ENCODE results near the gene ELOF1. TPM values are rescaled to one million over a fixed set of nuclear protein-coding genes. Genes with fewer than 3 reads are reported as not detected.

ELOF1 gene
- polyA plus RNA-seq, 1 of the 3 experiments (the other 2 are of a cell fraction), result 157 TPM

DNA sequence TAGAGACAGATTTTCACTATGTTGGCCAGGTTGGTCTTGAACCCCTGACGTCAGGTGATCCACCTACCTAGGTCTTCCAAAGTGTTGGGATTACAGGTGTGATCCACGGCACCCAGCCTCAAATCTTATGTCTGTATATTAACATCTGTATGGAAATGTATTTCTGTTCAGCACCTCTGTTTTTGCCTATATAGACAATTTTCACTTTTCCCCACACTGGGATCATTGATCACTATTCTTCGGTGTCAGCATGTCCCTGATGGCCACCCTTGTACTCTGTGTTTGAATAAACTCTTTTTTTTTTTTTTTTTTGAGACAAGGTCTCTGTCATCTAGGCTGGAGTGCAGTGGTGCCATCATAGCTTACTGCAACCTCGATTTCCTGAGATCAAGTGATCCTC lies 35.1 kb upstream of the ELOF1 start:
- H3K9me2 ChIP-seq, result no peaks in the 10 kb centered on the region
- H4K20me1 ChIP-seq (ENCODE audit: insufficient read depth), result peaks cover 6% of the 10 kb centered on the region; the same call in 1 of the 2 replicates
- H3K4me2 ChIP-seq, result no peak overlapping the region
- H3K79me2 ChIP-seq (ENCODE audit: insufficient read depth), result peaks cover 19% of the 10 kb centered on the region
- H3K9me3 ChIP-seq, result no peaks in the 10 kb centered on the region
- no peaks in the 10 kb centered on the region for H3K27me3 ChIP-seq (ENCODE audit: insufficient read depth)
- no peak for DNase-seq
- no peak overlapping the region for H2AFZ ChIP-seq (ENCODE audit: low read depth)
- 82% methylated on average over 4 of the region's 4 CpGs for WGBS (ENCODE audit: low lambda C conversion rate)
- H3K36me3 ChIP-seq (replicated peaks in 1 of 2; ENCODE audit: control insufficient read depth in 1 of 2, insufficient read depth in 2 of 2, low read length in 1 of 2), result peaks cover 0 to 4% of the 10 kb centered on the region in 2 experiments
- POLR2A ChIA-PET, result interaction anchor here (0.6 kb wide), 1 partner anchor 42 kb away, joined by 3 read pairs; no protein-coding TSS in a partner anchor
- no peak overlapping the region for H3K27ac ChIP-seq (ENCODE audit: low read depth in 2 of 2, low read length in 1 of 2)
- H3K4me1 ChIP-seq (ENCODE audit: control insufficient read depth in 1 of 2, insufficient read depth in 2 of 2, low read depth in 1 of 2, low read length in 1 of 2), result peaks cover 0 to 5% of the 10 kb centered on the region in 2 experiments; a peak in 2 of 4 replicates
- no peaks in the 10 kb centered on the region for H3F3A ChIP-seq (replicated peaks; ENCODE audit: insufficient read depth)
- H3K4me3 ChIP-seq (ENCODE audit: low read depth in 2 of 2, low read length in 1 of 2), result no peak overlapping the region
- H3K9ac ChIP-seq, result no peak overlapping the region
- CTCF ChIA-PET, result interaction anchor here (1.0 kb wide), 2 partner anchors 34 to 35 kb away, joined by 3 read pairs; partner anchors contain the start of gene ELOF1
- TF ChIP-seq GABPA (IDR thresholded peaks at IDR 0.05; ENCODE audit: low read depth) (no peak), RFX5 (IDR thresholded peaks at IDR 0.05; ENCODE audit: low read length) (no peak), SIN3A (IDR thresholded peaks at IDR 0.05; ENCODE audit: borderline replicate concordance, low read depth, low read length) (no peak), CHD2 (IDR thresholded peaks at IDR 0.05; ENCODE audit: low read length, partially characterized antibody) (no peak), NFIC (IDR thresholded peaks at IDR 0.05; ENCODE audit: borderline replicate concordance) (no peak), TCF12 (IDR thresholded peaks at IDR 0.05) (no peak), JUND (IDR thresholded peaks at IDR 0.05) (no peak), YY1 (IDR thresholded peaks at IDR 0.05; ENCODE audit: low read depth) (no peak), EZH2phosphoT487 (IDR thresholded peaks at IDR 0.05; ENCODE audit: borderline replicate concordance, low read depth) (no peak), FOSL2 (IDR thresholded peaks at IDR 0.05; ENCODE audit: borderline replicate concordance, low read depth) (no peak), GATA2 (CRISPR knock-in tag; IDR thresholded peaks at IDR 0.05) (no peak), NRF1 (IDR thresholded peaks at IDR 0.05; ENCODE audit: low read depth, low read length) (no peak), SMC3 (IDR thresholded peaks at IDR 0.05; ENCODE audit: low read depth, low read length) (no peak), RAD21 (IDR thresholded peaks at IDR 0.05; ENCODE audit: low read length) (no peak)
- TF ChIP-seq, protein P1, sequence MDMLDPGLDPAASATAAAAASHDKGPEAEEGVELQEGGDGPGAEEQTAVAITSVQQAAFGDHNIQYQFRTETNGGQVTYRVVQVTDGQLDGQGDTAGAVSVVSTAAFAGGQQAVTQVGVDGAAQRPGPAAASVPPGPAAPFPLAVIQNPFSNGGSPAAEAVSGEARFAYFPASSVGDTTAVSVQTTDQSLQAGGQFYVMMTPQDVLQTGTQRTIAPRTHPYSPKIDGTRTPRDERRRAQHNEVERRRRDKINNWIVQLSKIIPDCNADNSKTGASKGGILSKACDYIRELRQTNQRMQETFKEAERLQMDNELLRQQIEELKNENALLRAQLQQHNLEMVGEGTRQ (IDR thresholded peaks at IDR 0.05; ENCODE audit: borderline replicate concordance, low read depth, low read length), result no peak
- TF ChIP-seq, protein P2, sequence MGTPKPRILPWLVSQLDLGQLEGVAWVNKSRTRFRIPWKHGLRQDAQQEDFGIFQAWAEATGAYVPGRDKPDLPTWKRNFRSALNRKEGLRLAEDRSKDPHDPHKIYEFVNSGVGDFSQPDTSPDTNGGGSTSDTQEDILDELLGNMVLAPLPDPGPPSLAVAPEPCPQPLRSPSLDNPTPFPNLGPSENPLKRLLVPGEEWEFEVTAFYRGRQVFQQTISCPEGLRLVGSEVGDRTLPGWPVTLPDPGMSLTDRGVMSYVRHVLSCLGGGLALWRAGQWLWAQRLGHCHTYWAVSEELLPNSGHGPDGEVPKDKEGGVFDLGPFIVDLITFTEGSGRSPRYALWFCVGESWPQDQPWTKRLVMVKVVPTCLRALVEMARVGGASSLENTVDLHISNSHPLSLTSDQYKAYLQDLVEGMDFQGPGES (IDR thresholded peaks at IDR 0.05; ENCODE audit: low read depth, low read length), result no peak
- TF ChIP-seq, protein P3, sequence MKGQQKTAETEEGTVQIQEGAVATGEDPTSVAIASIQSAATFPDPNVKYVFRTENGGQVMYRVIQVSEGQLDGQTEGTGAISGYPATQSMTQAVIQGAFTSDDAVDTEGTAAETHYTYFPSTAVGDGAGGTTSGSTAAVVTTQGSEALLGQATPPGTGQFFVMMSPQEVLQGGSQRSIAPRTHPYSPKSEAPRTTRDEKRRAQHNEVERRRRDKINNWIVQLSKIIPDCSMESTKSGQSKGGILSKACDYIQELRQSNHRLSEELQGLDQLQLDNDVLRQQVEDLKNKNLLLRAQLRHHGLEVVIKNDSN (IDR thresholded peaks at IDR 0.05; ENCODE audit: borderline replicate concordance, low read depth), result no peak
- TF ChIP-seq, protein P4, sequence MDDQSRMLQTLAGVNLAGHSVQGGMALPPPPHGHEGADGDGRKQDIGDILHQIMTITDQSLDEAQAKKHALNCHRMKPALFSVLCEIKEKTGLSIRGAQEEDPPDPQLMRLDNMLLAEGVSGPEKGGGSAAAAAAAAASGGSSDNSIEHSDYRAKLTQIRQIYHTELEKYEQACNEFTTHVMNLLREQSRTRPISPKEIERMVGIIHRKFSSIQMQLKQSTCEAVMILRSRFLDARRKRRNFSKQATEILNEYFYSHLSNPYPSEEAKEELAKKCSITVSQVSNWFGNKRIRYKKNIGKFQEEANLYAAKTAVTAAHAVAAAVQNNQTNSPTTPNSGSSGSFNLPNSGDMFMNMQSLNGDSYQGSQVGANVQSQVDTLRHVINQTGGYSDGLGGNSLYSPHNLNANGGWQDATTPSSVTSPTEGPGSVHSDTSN (IDR thresholded peaks at IDR 0.05), result no peak

All from SK-N-SH (cell line).